ENCODE results near the gene GRB10. TPM values are rescaled to one million over a fixed set of nuclear protein-coding genes. Genes with fewer than 3 reads are reported as not detected.
A peak's percentile ranks its signal among the peaks of the same experiment; 100 is the strongest.

GRB10 gene
- total and polyA plus RNA-seq, 4 donors = 10.7 to 53.1 (median 17.5) TPM

- H3K9me3 ChIP-seq (ENCODE audit: control insufficient read depth in 4 of 4, low read length in 3 of 4) = no peaks in the 10 kb centered on the region
- H3K4me1 ChIP-seq (ENCODE audit: control insufficient read depth in 4 of 4, insufficient read depth in 4 of 4, low read length in 3 of 4) = peaks cover 17 to 75% (median 55%) of the 10 kb centered on the region in 4 donors
- peak overlapping the region in 1 of 2 donors; percentile 19 for H3K27ac ChIP-seq (ENCODE audit: low read depth in 1 of 2, low read length in 2 of 2)
- DNase-seq (ENCODE audit: low spot score) = no peak
- peak overlapping the region in 1 of 3 donors; percentile 57 for H3K4me3 ChIP-seq (ENCODE audit: low read depth in 1 of 3, low read length in 3 of 3)
- no peaks in the 10 kb centered on the region for H3K36me3 ChIP-seq (ENCODE audit: control insufficient read depth in 4 of 4, insufficient read depth in 3 of 4, low read depth in 1 of 4, low read length in 3 of 4)
- TF ChIP-seq REST (IDR thresholded peaks at IDR 0.05) (no peak), NR2F2 (IDR thresholded peaks at IDR 0.05) (no peak), JUND (IDR thresholded peaks at IDR 0.05) (no peak), MAX (IDR thresholded peaks at IDR 0.05) (no peak), FOXA2 (IDR thresholded peaks at IDR 0.05) (no peak), EGR1 (IDR thresholded peaks at IDR 0.05; ENCODE audit: low read depth in 2 of 2) (no peak), CTCF (IDR thresholded peaks at IDR 0.05; ENCODE audit: low read depth, low read length, missing input control) (no peak), ZBTB33 (IDR thresholded peaks at IDR 0.05) (no peak), GABPA (IDR thresholded peaks at IDR 0.05 in 1 of 2, conservative IDR thresholded peaks at IDR 0.05 in 1 of 2) (no peak), RXRA (IDR thresholded peaks at IDR 0.05) (no peak), YY1 (IDR thresholded peaks at IDR 0.05) (no peak), HNF4G (IDR thresholded peaks at IDR 0.05) (no peak), TAF1 (conservative IDR thresholded peaks at IDR 0.05) (no peak), ATF3 (IDR thresholded peaks at IDR 0.05) (no peak), FOXA1 (IDR thresholded peaks at IDR 0.05) (no peak), HNF4A (conservative IDR thresholded peaks at IDR 0.05) (no peak)
- no peaks in the 10 kb centered on the region for H3K27me3 ChIP-seq (ENCODE audit: control insufficient read depth in 4 of 4, insufficient read depth in 4 of 4, low read length in 3 of 4)
- H3K9ac ChIP-seq (ENCODE audit: low read depth in 1 of 2, low read length in 2 of 2) = no peak overlapping the region
- WGBS = 59% methylated on average over 49 of the region's 49 CpGs
These were observed 1.1 kb downstream of the GRB10 start for GRCh38 chr7:50781381-50782293.
